DND-41 (cell line): Measurements from ENCODE around the gene SEC14L5.

Source experiments
- ATAC-seq: fragments of 200-7000 bp; cut with Tn5 transposase; 3 replicates; pipeline ENCODE4 v1.9.1; 2021; ENCODE audit warnings: low read depth; ENCODE audit not compliant: insufficient read depth
- DNase-seq: peaks from one replicate; pipeline ENCODE4 v3.0.0-alpha.2; 2020
- H2AFZ ChIP-seq: 2 replicates; pipeline ENCODE4 v1.6.0; 2012; ENCODE audit warnings: low read depth, low read length
- H3K27ac ChIP-seq: 2 replicates; pipeline ENCODE4 v1.5.1; 2012; ENCODE audit warnings: low read length, inconsistent platforms
- H3K27me3 ChIP-seq: fragments of 200-600 bp; sonication (generic); 2 replicates; pipeline ENCODE4 v1.6.0; 2012; ENCODE audit warnings: low read length, mild to moderate bottlenecking, inconsistent platforms; ENCODE audit not compliant: insufficient read depth, poor library complexity
- H3K36me3 ChIP-seq: 2 replicates; pipeline ENCODE4 v1.5.1; 2012; ENCODE audit warnings: low read length, inconsistent platforms; ENCODE audit not compliant: insufficient read depth
- H3K4me1 ChIP-seq: 2 replicates; pipeline ENCODE4 v1.5.1; 2012; ENCODE audit warnings: mild to moderate bottlenecking, low read length; ENCODE audit not compliant: insufficient read depth
- H3K4me2 ChIP-seq: 2 replicates; pipeline ENCODE4 v1.6.0; 2012; ENCODE audit warnings: mild to moderate bottlenecking, moderate library complexity, low read length, inconsistent platforms; ENCODE audit not compliant: insufficient read depth
- H3K4me3 ChIP-seq, 2 experiments: fragments of 200-600 bp in 1 of 2; shearing (Covaris generic) in 1 of 2; 2 replicates each; pipeline ENCODE4 v1.5.1; 2012 to 2016; ENCODE audit warnings: inconsistent platforms in 2 of 2, low read length in 2 of 2, mild to moderate bottlenecking in 2 of 2, low read depth in 1 of 2, moderate library complexity in 1 of 2
- H3K79me2 ChIP-seq: 2 replicates; pipeline ENCODE4 v1.6.0; 2012; ENCODE audit warnings: low read length, inconsistent platforms; ENCODE audit not compliant: insufficient read depth
- H3K9ac ChIP-seq: 2 replicates; pipeline ENCODE4 v1.6.0; 2012; ENCODE audit warnings: low read depth, mild to moderate bottlenecking, inconsistent platforms, low read length, moderate library complexity
- H3K9me3 ChIP-seq: 2 replicates; pipeline ENCODE4 v1.5.1; 2012; ENCODE audit warnings: low read length, moderate library complexity, mild to moderate bottlenecking, inconsistent platforms; ENCODE audit not compliant: insufficient read depth, severe bottlenecking
- H4K20me1 ChIP-seq: 2 replicates; pipeline ENCODE4 v1.6.0; 2012; ENCODE audit warnings: low read length; ENCODE audit not compliant: insufficient read depth
- EZH2 ChIP-seq: IDR thresholded peaks from 3 replicates; pipeline ENCODE4 v1.6.1; 2012; ENCODE audit warnings: borderline replicate concordance, low read depth, mild to moderate bottlenecking, moderate library complexity, low read length, inconsistent platforms; ENCODE audit not compliant: severe bottlenecking
- TF ChIP-seq, protein P1 (sequence below): IDR thresholded peaks from 2 replicates; pipeline ENCODE4 v1.5.1; 2012; ENCODE audit warnings: borderline replicate concordance, low read length, moderate library complexity, mild to moderate bottlenecking; ENCODE audit not compliant: poor library complexity, severe bottlenecking; ENCODE audit errors: extremely low read depth

SEC14L5 gene

DNA sequence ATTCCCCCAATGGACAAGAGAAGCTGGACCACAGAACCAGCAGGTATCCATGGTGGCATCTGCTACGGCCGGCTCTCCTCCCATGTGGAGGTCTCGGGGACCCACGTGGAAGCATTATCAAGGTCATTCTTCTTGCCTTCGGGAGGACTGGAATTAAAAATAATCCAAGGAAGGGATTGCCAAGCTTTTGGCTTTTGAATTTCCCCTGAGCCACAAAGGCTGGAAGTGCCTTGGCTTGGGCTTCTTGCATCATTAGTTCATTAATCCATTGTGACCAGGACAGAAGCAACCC, 59.5 kb downstream of the SEC14L5 start:
- no peak overlapping the region for H3K4me2 ChIP-seq
- no peak overlapping the region for H2AFZ ChIP-seq
- no peak overlapping the region for H3K4me3 ChIP-seq
- no peaks in the 10 kb centered on the region for H3K4me1 ChIP-seq
- no peaks in the 10 kb centered on the region for H3K36me3 ChIP-seq
- DNase-seq (no peak), ATAC-seq (no peak)
- no peak overlapping the region for H3K27ac ChIP-seq
- no peak for TF ChIP-seq EZH2
- TF ChIP-seq, protein P1, sequence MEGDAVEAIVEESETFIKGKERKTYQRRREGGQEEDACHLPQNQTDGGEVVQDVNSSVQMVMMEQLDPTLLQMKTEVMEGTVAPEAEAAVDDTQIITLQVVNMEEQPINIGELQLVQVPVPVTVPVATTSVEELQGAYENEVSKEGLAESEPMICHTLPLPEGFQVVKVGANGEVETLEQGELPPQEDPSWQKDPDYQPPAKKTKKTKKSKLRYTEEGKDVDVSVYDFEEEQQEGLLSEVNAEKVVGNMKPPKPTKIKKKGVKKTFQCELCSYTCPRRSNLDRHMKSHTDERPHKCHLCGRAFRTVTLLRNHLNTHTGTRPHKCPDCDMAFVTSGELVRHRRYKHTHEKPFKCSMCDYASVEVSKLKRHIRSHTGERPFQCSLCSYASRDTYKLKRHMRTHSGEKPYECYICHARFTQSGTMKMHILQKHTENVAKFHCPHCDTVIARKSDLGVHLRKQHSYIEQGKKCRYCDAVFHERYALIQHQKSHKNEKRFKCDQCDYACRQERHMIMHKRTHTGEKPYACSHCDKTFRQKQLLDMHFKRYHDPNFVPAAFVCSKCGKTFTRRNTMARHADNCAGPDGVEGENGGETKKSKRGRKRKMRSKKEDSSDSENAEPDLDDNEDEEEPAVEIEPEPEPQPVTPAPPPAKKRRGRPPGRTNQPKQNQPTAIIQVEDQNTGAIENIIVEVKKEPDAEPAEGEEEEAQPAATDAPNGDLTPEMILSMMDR: no peak
- H3K27me3 ChIP-seq: no peaks in the 10 kb centered on the region
- no peak overlapping the region for H3K9ac ChIP-seq
- H4K20me1 ChIP-seq: no peaks in the 10 kb centered on the region
- H3K9me3 ChIP-seq: no peaks in the 10 kb centered on the region
- H3K79me2 ChIP-seq: no peaks in the 10 kb centered on the region

DNA sequence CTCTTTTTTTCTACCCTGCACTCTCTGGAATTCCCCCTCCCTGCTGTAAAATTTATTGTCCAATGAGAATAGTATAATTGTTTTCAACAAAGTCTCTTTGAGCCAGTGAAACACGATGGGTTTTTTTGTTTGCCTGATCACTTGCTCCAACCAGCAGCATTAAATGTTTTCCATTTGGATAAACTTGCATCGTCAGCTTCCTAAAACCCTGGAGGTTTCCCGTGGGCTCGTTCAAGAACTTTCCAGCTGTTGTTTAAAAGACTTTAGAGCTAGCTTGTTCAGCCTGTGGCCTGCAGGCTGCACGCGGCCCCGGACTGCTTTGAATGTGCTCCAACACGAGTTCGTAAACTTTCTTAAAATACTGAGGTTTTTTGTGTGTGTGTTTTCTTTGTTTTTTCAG, 60.7 kb downstream of the SEC14L5 start:
- no peak overlapping the region for H2AFZ ChIP-seq
- no peaks in the 10 kb centered on the region for H3K27me3 ChIP-seq
- no peaks in the 10 kb centered on the region for H3K36me3 ChIP-seq
- no peaks in the 10 kb centered on the region for H3K4me1 ChIP-seq
- H3K4me3 ChIP-seq: no peak overlapping the region
- no peak overlapping the region for H3K27ac ChIP-seq
- TF ChIP-seq, protein P1: no peak
- H3K4me2 ChIP-seq: no peak overlapping the region
- H3K79me2 ChIP-seq: no peaks in the 10 kb centered on the region
- ATAC-seq: no peak
- no peak for DNase-seq
- H4K20me1 ChIP-seq: no peaks in the 10 kb centered on the region
- H3K9me3 ChIP-seq: no peaks in the 10 kb centered on the region
- H3K9ac ChIP-seq: no peak overlapping the region

DNA sequence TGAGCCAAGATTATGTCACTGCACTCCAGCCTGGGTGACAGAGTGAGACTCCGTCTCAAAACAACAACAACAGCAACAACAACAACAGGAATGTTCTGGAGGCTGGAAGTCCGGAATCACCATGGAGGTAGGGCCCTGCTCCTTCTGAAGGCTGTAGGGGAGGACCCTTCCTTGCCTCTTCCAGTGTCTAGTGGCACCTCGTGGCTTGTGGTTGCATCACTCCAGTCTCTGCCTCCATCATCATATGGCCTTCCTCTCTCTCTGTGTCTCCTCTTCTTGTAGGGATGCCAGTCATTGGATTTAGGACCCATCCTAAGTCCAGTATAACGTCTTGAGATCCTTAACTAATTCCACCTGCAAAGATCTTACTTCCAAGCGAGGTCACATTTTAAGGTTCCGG, 61.6 kb downstream of the SEC14L5 start:
- Histone ChIP-seq H3K36me3 (no peaks in the 10 kb centered on the region), H3K9me3 (no peaks in the 10 kb centered on the region), H3K27ac (no peak overlapping the region), H3K4me3 (no peak overlapping the region), H3K9ac (no peak overlapping the region), H3K79me2 (no peaks in the 10 kb centered on the region), H3K4me2 (no peak overlapping the region), H3K27me3 (no peaks in the 10 kb centered on the region), H4K20me1 (no peaks in the 10 kb centered on the region), H3K4me1 (no peaks in the 10 kb centered on the region), H2AFZ (no peak overlapping the region)
- DNase-seq (no peak), ATAC-seq (no peak)
- TF ChIP-seq, protein P1: no peak
- TF ChIP-seq EZH2: no peak

DNA sequence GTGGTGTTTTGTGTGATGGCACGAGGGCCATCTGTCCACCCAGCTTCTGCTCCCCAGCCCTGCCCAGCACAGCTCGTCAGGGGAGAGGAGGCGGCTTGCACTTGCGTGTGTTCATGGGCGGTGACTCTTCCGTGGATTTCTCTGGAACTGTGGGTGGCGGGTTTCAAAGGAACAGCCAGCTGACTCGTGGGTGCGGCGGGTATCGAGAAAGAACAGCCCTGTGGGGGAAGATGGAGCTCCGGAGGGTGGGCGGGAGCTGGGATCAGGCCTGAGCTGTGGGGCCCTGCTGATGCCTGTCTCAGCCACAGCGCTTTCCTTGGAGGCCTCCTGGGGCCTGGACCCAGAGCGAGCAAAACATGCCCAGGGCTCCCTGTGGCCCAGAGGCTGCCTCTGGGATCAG, 62.4 kb downstream of the SEC14L5 start:
- no peak for TF ChIP-seq EZH2
- TF ChIP-seq, protein P1: no peak
- no peak for DNase-seq
- Histone ChIP-seq H3K79me2 (no peaks in the 10 kb centered on the region), H3K4me1 (no peaks in the 10 kb centered on the region), H3K27me3 (no peaks in the 10 kb centered on the region), H3K9me3 (no peaks in the 10 kb centered on the region), H2AFZ (no peak overlapping the region), H3K4me3 (no peak overlapping the region), H3K36me3 (no peaks in the 10 kb centered on the region), H3K9ac (no peak overlapping the region), H3K4me2 (no peak overlapping the region), H3K27ac (no peak overlapping the region), H4K20me1 (no peaks in the 10 kb centered on the region)
- ATAC-seq: no peak
